Omental fat pad (tissue), 4 donors: Measurements from ENCODE around the gene PGLYRP4. TPM values are rescaled to one million over a fixed set of nuclear protein-coding genes. Genes with fewer than 3 reads are reported as not detected.

Source experiments
- ATAC-seq: fragments of 150-250 bp; one replicate; pipeline ENCODE4 v1.9.1; 2016; ENCODE audit warnings: mild to moderate bottlenecking, moderate library complexity; ENCODE audit not compliant: low FRiP score
- DNase-seq: peaks from one replicate; pipeline ENCODE4 v3.0.0-alpha.2; 2019; ENCODE audit warnings: low spot score
- total RNA-seq, 4 donors: library from RNA; depleted of rRNA; stranded (reverse); fragments of >200 nt; gene quantifications; one replicate each; pipeline ENCODE4 v1.1.0, GENCODE V29; 2016
- TF ChIP-seq, protein P1 (sequence below), 3 donors: fragments of 450-650 bp; IDR thresholded peaks; one replicate each; pipeline ENCODE4 v1.5.1; 2016 to 2017; ENCODE audit warnings: antibody characterized with exemption in 3 of 3, mild to moderate bottlenecking in 3 of 3, moderate library complexity in 2 of 3

The PGLYRP4 gene
- total RNA-seq, 4 donors from 2014 or later: not detected

- no peak for ATAC-seq
- DNase-seq: no peak
- TF ChIP-seq, protein P1, sequence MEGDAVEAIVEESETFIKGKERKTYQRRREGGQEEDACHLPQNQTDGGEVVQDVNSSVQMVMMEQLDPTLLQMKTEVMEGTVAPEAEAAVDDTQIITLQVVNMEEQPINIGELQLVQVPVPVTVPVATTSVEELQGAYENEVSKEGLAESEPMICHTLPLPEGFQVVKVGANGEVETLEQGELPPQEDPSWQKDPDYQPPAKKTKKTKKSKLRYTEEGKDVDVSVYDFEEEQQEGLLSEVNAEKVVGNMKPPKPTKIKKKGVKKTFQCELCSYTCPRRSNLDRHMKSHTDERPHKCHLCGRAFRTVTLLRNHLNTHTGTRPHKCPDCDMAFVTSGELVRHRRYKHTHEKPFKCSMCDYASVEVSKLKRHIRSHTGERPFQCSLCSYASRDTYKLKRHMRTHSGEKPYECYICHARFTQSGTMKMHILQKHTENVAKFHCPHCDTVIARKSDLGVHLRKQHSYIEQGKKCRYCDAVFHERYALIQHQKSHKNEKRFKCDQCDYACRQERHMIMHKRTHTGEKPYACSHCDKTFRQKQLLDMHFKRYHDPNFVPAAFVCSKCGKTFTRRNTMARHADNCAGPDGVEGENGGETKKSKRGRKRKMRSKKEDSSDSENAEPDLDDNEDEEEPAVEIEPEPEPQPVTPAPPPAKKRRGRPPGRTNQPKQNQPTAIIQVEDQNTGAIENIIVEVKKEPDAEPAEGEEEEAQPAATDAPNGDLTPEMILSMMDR (IDR thresholded peaks at IDR 0.05): no peak
These were observed 35.4 kb downstream of the PGLYRP4 start for GRCh38 chr1:153313288-153313687.

DNA sequence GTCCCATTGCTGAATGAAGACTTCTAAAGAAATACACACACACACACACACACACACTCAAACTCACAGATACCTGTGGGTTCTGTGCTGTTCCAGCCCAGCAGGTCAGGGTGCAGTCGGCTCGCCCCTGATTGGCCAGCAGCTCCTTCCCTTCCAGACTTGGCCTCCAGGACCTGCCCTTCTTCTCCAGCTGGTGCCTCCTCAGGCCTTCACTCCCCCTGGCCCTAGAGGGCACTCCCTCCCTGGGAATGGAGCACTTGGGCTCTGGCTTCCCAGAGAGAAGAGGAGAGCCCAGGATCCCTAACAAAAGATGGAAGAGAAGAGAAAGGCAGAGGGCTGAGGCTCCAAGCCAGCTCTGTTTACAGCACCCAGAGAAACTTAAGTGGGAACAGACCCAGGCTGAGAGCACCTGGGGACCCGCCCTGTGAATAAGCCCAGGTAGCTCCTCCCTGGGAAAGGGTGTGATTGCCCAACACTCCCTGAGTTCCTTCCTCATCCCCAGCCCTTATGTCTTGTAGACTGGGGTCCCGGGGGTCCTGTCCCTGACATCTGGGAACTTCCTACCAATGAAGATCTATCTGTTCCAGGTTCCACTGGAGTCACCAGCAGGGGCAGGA is 36.0 kb downstream of the PGLYRP4 start, which contains the start of gene PGLYRP3:
Gene PGLYRP3, minus strand, starts transcription at position 383 of the 617 bp plus-strand sequence. CDS start 2,287 bp downstream, outside the sequence.
- TF ChIP-seq, protein P1 (IDR thresholded peaks at IDR 0.05): no peak
- ATAC-seq (no peak), DNase-seq (no peak)

DNA sequence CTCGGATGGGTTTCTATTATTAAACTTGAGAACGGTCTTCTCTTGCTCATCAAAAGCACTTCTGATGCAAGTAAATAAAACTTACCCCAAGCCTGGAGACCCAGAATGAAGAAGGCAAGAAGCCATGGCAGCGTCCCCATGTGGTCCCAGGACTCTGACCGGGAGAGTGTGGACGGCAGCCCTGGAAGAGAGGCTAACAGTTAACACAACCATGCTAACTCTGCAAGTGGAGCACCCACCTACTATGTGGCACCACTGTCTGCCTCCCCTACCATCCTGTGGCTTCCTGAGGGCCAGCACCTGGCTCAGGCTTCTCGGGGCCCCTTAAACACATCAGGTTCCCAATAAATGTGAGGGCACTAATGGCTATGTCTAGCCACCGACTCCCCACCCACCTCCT is 38.1 kb downstream of the PGLYRP4 start:
- TF ChIP-seq, protein P1 (IDR thresholded peaks at IDR 0.05): no peak
- no peak for ATAC-seq
- no peak for DNase-seq

DNA sequence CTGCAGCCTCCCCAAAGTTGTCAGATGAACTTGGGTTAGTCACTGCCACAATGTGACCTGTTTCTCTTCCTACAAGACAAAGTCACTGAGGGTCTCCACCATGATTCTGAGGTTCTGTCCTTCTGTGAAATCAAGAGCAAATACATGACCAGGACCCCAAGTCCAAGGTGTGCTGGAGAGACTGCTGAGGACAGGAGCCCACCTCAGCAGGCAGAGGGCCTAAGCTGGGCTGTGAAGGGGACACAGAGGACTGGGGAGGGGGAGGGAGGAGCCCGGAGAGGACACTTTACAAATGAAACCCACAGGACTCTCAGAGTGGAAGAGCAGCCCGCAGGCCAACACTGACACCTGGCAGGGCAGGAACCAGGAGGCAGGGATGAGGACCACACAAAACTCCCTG is 39.2 kb downstream of the PGLYRP4 start:
- TF ChIP-seq, protein P1 (IDR thresholded peaks at IDR 0.05): no peak
- ATAC-seq: no peak
- DNase-seq: no peak

- ATAC-seq (no peak), DNase-seq (no peak)
- TF ChIP-seq, protein P1 (IDR thresholded peaks at IDR 0.05): no peak
These were observed 40.1 kb downstream of the PGLYRP4 start for GRCh38 chr1:153308540-153308939.

- ATAC-seq (no peak), DNase-seq (no peak)
- TF ChIP-seq, protein P1 (IDR thresholded peaks at IDR 0.05): no peak
These were observed 41.4 kb downstream of the PGLYRP4 start for GRCh38 chr1:153307221-153307600.
